ENCODE measurements around the gene WDR91. TPM values are rescaled to one million over a fixed set of nuclear protein-coding genes. Genes with fewer than 3 reads are reported as not detected.

Gene WDR91
- total RNA-seq, 1 donor from 2014 or later, result 14.5 TPM

DNA sequence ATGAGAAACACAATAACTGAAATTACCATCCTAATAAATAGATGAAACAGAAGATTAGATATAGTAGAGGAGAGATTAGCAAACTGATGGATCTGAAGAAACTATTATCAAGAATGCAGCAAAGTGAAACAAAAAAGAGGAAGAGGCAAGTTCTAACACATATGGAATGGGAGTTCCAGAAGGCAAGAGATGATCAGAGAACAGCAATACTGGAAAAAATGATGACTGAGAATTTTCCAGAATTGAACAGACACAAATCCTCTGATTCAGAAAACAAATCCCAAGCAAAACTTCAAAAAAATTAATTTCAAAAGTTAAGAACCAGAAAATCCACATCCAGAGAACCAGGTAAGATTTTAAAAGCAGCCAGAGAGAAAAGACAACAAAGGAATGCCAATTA lies 20.6 kb downstream of the WDR91 start:
- Mint-ChIP-seq H3K4me1 (no peaks in the 10 kb centered on the region), H3K27ac (ENCODE audit: unreplicated experiment) (no peak overlapping the region), H3K36me3 (ENCODE audit: low read depth) (peaks cover 3% of the 10 kb centered on the region), H3K9me3 (no peaks in the 10 kb centered on the region), H3K27me3 (ENCODE audit: low read depth) (no peaks in the 10 kb centered on the region), H3K4me3 (no peak overlapping the region)
- no peak for DNase-seq (ENCODE audit: low read depth, low spot score)
- TF ChIP-seq, protein P1, sequence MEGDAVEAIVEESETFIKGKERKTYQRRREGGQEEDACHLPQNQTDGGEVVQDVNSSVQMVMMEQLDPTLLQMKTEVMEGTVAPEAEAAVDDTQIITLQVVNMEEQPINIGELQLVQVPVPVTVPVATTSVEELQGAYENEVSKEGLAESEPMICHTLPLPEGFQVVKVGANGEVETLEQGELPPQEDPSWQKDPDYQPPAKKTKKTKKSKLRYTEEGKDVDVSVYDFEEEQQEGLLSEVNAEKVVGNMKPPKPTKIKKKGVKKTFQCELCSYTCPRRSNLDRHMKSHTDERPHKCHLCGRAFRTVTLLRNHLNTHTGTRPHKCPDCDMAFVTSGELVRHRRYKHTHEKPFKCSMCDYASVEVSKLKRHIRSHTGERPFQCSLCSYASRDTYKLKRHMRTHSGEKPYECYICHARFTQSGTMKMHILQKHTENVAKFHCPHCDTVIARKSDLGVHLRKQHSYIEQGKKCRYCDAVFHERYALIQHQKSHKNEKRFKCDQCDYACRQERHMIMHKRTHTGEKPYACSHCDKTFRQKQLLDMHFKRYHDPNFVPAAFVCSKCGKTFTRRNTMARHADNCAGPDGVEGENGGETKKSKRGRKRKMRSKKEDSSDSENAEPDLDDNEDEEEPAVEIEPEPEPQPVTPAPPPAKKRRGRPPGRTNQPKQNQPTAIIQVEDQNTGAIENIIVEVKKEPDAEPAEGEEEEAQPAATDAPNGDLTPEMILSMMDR (conservative IDR thresholded peaks at IDR 0.05), result no peak

DNA sequence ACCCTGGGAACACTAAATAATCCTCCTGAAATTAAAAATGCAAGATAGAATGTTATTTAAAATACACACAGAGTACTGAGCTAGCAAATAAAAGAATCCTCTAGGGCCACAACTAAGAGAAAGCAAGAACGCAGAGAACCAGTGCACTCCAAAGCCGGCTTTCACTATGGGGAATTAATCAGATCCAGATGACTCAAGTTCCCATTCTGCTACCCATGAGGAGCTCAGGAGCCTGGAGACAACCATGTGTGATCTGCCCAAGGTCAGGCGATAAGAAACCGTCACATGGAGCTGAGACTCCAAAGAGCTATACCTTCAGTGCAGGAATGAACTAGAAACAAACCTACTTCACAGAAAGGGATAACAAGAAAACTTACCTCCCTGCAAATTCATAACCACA lies 21.4 kb downstream of the WDR91 start:
- Mint-ChIP-seq H3K27me3 (ENCODE audit: low read depth) (no peaks in the 10 kb centered on the region), H3K9me3 (no peaks in the 10 kb centered on the region), H3K4me3 (no peak overlapping the region), H3K27ac (ENCODE audit: unreplicated experiment) (no peak overlapping the region), H3K4me1 (no peaks in the 10 kb centered on the region), H3K36me3 (ENCODE audit: low read depth) (peaks cover 3% of the 10 kb centered on the region)
- TF ChIP-seq, protein P1 (conservative IDR thresholded peaks at IDR 0.05), result no peak
- DNase-seq (ENCODE audit: low read depth, low spot score), result no peak

DNA sequence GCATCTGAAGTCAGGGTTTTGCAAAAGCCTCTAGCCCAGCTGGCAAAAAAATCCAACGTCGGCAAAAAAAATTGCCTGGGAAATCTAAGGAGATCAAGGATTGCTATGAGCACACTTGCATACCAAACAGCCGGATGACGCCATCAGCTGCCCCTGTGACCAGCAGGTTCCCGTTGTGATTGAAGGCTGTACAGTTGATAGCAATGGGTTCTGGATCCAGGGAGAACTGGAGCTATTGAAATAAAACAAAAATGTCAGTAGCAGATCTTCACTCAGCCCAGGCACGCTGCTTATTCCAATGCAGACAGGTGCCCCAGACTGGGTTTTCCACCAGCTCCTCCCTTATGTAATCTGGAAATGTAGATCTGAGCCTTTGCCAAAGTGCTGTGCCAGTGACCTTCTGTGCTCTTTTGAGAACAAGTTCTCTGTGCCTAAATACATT lies 22.1 kb downstream of the WDR91 start:
- Mint-ChIP-seq H3K27ac (ENCODE audit: unreplicated experiment) (no peak overlapping the region), H3K9me3 (no peaks in the 10 kb centered on the region), H3K4me1 (no peaks in the 10 kb centered on the region), H3K27me3 (ENCODE audit: low read depth) (no peaks in the 10 kb centered on the region), H3K36me3 (ENCODE audit: low read depth) (peaks cover 7% of the 10 kb centered on the region), H3K4me3 (no peak overlapping the region)
- no peak for DNase-seq (ENCODE audit: low read depth, low spot score)
- TF ChIP-seq, protein P1 (conservative IDR thresholded peaks at IDR 0.05), result no peak

DNA sequence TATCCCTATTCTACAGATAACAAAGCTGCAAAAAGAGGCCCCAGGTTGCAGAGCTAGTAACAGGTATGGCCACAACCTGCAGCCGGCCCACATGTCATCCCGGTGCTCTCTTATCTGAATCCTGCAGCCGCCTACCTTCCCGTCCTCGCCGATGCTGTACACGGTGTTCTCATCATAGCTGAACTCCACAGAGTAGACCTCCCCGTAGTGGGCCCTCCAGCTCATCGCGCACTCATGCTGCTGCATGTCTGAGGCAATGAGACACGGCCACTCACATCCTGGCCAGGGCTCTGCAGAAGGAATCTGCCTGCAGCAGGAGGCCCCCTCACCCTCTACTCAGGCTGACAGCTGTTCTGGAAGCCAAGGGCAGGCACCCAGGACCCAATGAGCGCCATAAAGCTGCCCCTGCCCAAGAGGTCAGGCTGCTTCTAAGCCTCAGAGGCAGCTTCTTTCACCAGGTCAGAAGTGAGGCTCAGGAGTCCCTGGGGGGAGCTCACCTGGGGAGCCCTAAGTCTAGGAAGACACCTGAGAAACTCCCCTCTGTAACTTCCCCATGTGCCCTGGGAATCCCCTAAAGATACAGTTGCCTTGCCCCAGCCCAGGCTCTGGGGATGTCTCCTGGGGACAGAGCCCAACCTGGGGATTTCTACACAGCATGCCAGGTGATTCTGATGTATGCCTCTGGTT lies 22.9 kb downstream of the WDR91 start:
- peaks cover 12% of the 10 kb centered on the region for H3K36me3 Mint-ChIP-seq (ENCODE audit: low read depth)
- no peak overlapping the region for H3K27ac Mint-ChIP-seq (ENCODE audit: unreplicated experiment)
- no peak overlapping the region for H3K4me3 Mint-ChIP-seq
- H3K27me3 Mint-ChIP-seq (ENCODE audit: low read depth), result no peaks in the 10 kb centered on the region
- H3K4me1 Mint-ChIP-seq, result no peaks in the 10 kb centered on the region
- TF ChIP-seq, protein P1 (conservative IDR thresholded peaks at IDR 0.05), result no peak
- H3K9me3 Mint-ChIP-seq, result no peaks in the 10 kb centered on the region
- DNase-seq (ENCODE audit: low read depth, low spot score), result no peak

DNA sequence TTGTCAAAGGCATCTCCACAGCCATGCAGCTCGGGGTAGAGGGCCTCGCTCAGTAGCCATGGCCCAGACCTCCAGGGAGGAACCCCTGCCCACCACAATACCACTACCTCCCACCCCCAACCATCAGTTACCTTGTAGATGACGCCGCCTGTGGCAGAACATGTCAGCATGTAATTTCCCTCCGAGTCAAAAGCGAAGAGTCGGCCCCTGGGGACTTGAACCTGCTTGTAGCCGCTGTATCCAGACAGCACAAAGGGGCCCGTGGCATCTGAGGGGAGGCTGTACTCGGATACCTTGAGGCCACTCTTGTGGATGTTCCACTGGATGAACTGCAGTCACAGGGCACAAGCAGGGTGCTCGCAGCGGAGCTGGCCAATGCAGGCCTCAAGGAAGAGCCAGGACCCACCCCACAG lies 24.5 kb downstream of the WDR91 start:
- Mint-ChIP-seq H3K4me1 (no peaks in the 10 kb centered on the region), H3K9me3 (peaks cover 5% of the 10 kb centered on the region), H3K27ac (ENCODE audit: unreplicated experiment) (no peak overlapping the region), H3K36me3 (ENCODE audit: low read depth) (peaks cover 26% of the 10 kb centered on the region), H3K4me3 (no peak overlapping the region), H3K27me3 (ENCODE audit: low read depth) (no peaks in the 10 kb centered on the region)
- DNase-seq (ENCODE audit: low read depth, low spot score), result no peak
- TF ChIP-seq, protein P1 (conservative IDR thresholded peaks at IDR 0.05), result no peak

Data from neural crest cell (in vitro differentiated cells).